HepG2 (cell line): Measurements from ENCODE around the gene PTS. TPM values are rescaled to one million over a fixed set of nuclear protein-coding genes. Genes with fewer than 3 reads are reported as not detected.

Experiments
- GTF3A ChIP-seq: sonication (generic); formaldehyde crosslinking; conservative IDR thresholded peaks from 2 replicates; pipeline ENCODE4 v1.4.0; 2020; ENCODE audit warnings: mild to moderate bottlenecking, missing genetic modification reagents
- HOXA5 ChIP-seq: sonication (generic); formaldehyde crosslinking; IDR thresholded peaks from 2 replicates; pipeline ENCODE4 v1.4.0; 2020; ENCODE audit warnings: missing genetic modification reagents
- NFATC3 ChIP-seq: sonication (generic); formaldehyde crosslinking; IDR thresholded peaks from 2 replicates; pipeline ENCODE4 v1.5.1; 2020; ENCODE audit warnings: mild to moderate bottlenecking, missing genetic modification reagents
- PHB2 ChIP-seq: fragments of 450-650 bp; IDR thresholded peaks from 2 replicates; pipeline ENCODE4 v1.6.1; 2018; ENCODE audit not compliant: partially characterized antibody
- RFXAP ChIP-seq: sonication (generic); formaldehyde crosslinking; IDR thresholded peaks from 2 replicates; pipeline ENCODE4 v1.4.0; 2020; ENCODE audit warnings: missing genetic modification reagents, borderline replicate concordance
- SIX1 ChIP-seq: sonication (generic); formaldehyde crosslinking; IDR thresholded peaks from 2 replicates; pipeline ENCODE4 v1.4.0; 2020; ENCODE audit warnings: missing genetic modification reagents, borderline replicate concordance
- SMYD3 ChIP-seq: sonication (generic); formaldehyde crosslinking; IDR thresholded peaks from 2 replicates; pipeline ENCODE4 v1.8.1; 2023; ENCODE audit warnings: mild to moderate bottlenecking, missing genetic modification reagents
- TBX3 ChIP-seq: fragments of 450-650 bp; IDR thresholded peaks from 2 replicates; pipeline ENCODE4 v1.6.1; 2017; ENCODE audit warnings: antibody characterized with exemption, mild to moderate bottlenecking, inconsistent platforms, borderline replicate concordance
- TERF1 ChIP-seq: sonication (generic); formaldehyde crosslinking; IDR thresholded peaks from 2 replicates; pipeline ENCODE4 v1.8.0; 2022; ENCODE audit warnings: mild to moderate bottlenecking, missing genetic modification reagents, moderate library complexity
- TGIF2 ChIP-seq: IDR thresholded peaks from 2 replicates; pipeline ENCODE4 v1.6.1; 2016; ENCODE audit warnings: control low read depth, missing compliant biosample characterization
- WIZ ChIP-seq: sonication (generic); formaldehyde crosslinking; IDR thresholded peaks from 2 replicates; pipeline ENCODE4 v1.5.1; 2020; ENCODE audit warnings: mild to moderate bottlenecking, missing genetic modification reagents
- ZBTB4 ChIP-seq: sonication (generic); formaldehyde crosslinking; IDR thresholded peaks from 2 replicates; pipeline ENCODE4 v1.4.0; 2020; ENCODE audit warnings: missing genetic modification reagents, mild to moderate bottlenecking, borderline replicate concordance
- ZFP91 ChIP-seq: sonication (generic); formaldehyde crosslinking; IDR thresholded peaks from 2 replicates; pipeline ENCODE4 v1.9.0; 2022; ENCODE audit warnings: missing genetic modification reagents, mild to moderate bottlenecking, borderline replicate concordance
- ZMYM2 ChIP-seq: sonication (generic); formaldehyde crosslinking; IDR thresholded peaks from 2 replicates; pipeline ENCODE4 v1.8.0; 2022; ENCODE audit warnings: mild to moderate bottlenecking, missing genetic modification reagents
- ZMYM3 ChIP-seq: sonication (generic); formaldehyde crosslinking; IDR thresholded peaks from 2 replicates; pipeline ENCODE4 v1.5.1; 2020; ENCODE audit warnings: mild to moderate bottlenecking, missing genetic modification reagents
- ZNF263 ChIP-seq: sonication (generic); formaldehyde crosslinking; IDR thresholded peaks from 2 replicates; pipeline ENCODE4 v1.4.0; 2020; ENCODE audit warnings: missing genetic modification reagents
- ZNF574 ChIP-seq: sonication (generic); formaldehyde crosslinking; IDR thresholded peaks from 2 replicates; pipeline ENCODE4 v1.4.0; 2020; ENCODE audit warnings: missing genetic modification reagents
- ZNF800 ChIP-seq: sonication (generic); formaldehyde crosslinking; IDR thresholded peaks from 2 replicates; pipeline ENCODE4 v1.4.0; 2020; ENCODE audit warnings: missing genetic modification reagents
- polyA plus RNA-seq, 8 experiments: library from polyadenylated mRNA; depleted of rRNA in 3 of 8; stranded (reverse) in 7 of 8; unstranded in 1 of 8; fragments of >200 nt; fragmentation: Illumina TruSeq in 4 of 8; extraction: Trizol in 4 of 8; gene quantifications; 2 replicates each; pipeline versions ENCODE4 v1.2.1 to v1.2.3, GENCODE V29; 2011 to 2016; ENCODE audit warnings: low read depth in 4 of 8, missing spikeins in 1 of 8, mixed read lengths in 1 of 8; ENCODE audit not compliant: insufficient read depth in 1 of 8
- total RNA-seq, 5 experiments: library from RNA; depleted of rRNA; stranded (reverse); fragments of >200 nt; fragmentation: Illumina TruSeq; extraction: Trizol; gene quantifications; 2 replicates each; pipeline ENCODE4 v1.2.3, GENCODE V29; 2016; ENCODE audit warnings: low read depth in 1 of 5

Gene PTS
- total and polyA plus RNA-seq, 2 of the 13 experiments (the other 11 are each of a cell fraction or from before 2014, with no cell fraction given), result 33.6 to 49.3 TPM

- TF ChIP-seq ZNF574 (CRISPR knock-in tag) (no peak), TBX3 (no peak), ZMYM3 (no peak), GTF3A (CRISPR knock-in tag) (no peak), HOXA5 (no peak), ZMYM2 (no peak), SIX1 (CRISPR knock-in tag) (no peak), TGIF2 (no peak), RFXAP (no peak), NFATC3 (peak; percentile 42; the same call in 1 of the 2 replicates), ZBTB4 (CRISPR knock-in tag) (no peak), TERF1 (no peak), ZNF263 (CRISPR knock-in tag) (0 out of 2 replicates have a peak, but pooled peaks have one; percentile 46), ZFP91 (CRISPR knock-in tag) (no peak), SMYD3 (CRISPR knock-in tag) (no peak), WIZ (CRISPR knock-in tag) (no peak), PHB2 (no peak), ZNF800 (no peak)
Observed at GRCh38 chr11:112280268-112281126, 54.3 kb downstream of the PTS start (continued).
